Astrocyte of the spinal cord (primary cell): ENCODE results near the gene LDLRAD4.

Experiments used
- DNase-seq: peaks from one replicate; pipeline ENCODE4 v3.0.0; 2011; ENCODE audit warnings: low read depth, low spot score
- H3K4me3 ChIP-seq: 2 replicates; pipeline ENCODE4 v1.5.1; 2011; ENCODE audit warnings: low read depth, mild to moderate bottlenecking, low read length, moderate library complexity
- in situ Hi-C: cut with HindIII; loops from 2 replicates; pipeline ENCODE4 v1.10.0; 2017; ENCODE audit warnings: low sequenced_read_pairs
- TF ChIP-seq, protein P1 (sequence below): IDR thresholded peaks from 2 replicates; pipeline ENCODE4 v1.5.1; 2012; ENCODE audit warnings: low read depth, mild to moderate bottlenecking, low read length, inconsistent platforms

The LDLRAD4 gene

DNA sequence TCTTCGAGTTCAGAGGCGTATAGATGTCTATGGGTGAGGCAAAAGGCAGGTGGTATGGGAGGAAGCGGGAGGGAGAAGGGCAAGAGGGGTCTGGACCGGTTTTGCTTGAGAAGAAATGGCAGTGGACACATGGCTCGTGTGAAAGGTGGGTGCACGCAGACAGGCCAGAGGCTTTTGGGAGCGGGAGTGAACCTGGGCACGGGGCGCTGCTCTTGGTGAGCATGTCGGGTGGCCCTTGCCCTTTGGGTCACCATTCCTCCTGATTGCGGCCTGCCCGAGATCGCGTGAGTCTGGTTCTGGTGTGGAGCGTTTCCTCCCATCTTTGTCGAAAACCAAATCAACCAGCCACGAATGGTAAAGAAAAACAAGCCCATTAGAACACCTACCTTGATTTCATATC lies 12.6 kb downstream of the LDLRAD4 start:
- TF ChIP-seq, protein P1, sequence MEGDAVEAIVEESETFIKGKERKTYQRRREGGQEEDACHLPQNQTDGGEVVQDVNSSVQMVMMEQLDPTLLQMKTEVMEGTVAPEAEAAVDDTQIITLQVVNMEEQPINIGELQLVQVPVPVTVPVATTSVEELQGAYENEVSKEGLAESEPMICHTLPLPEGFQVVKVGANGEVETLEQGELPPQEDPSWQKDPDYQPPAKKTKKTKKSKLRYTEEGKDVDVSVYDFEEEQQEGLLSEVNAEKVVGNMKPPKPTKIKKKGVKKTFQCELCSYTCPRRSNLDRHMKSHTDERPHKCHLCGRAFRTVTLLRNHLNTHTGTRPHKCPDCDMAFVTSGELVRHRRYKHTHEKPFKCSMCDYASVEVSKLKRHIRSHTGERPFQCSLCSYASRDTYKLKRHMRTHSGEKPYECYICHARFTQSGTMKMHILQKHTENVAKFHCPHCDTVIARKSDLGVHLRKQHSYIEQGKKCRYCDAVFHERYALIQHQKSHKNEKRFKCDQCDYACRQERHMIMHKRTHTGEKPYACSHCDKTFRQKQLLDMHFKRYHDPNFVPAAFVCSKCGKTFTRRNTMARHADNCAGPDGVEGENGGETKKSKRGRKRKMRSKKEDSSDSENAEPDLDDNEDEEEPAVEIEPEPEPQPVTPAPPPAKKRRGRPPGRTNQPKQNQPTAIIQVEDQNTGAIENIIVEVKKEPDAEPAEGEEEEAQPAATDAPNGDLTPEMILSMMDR = no peak
- no peak overlapping the region for H3K4me3 ChIP-seq
- DNase-seq = no peak
- in situ Hi-C loops = no loop called here

- in situ Hi-C loops = no loop called here
- DNase-seq = no peak
- H3K4me3 ChIP-seq = no peak overlapping the region
- TF ChIP-seq, protein P1 = no peak
These were observed 13.7 kb downstream of the LDLRAD4 start for GRCh38 chr18:13232086-13232917.

- TF ChIP-seq, protein P1 = no peak
- in situ Hi-C loops = no loop called here
- H3K4me3 ChIP-seq = no peak overlapping the region
- no peak for DNase-seq
These were observed 14.6 kb downstream of the LDLRAD4 start for GRCh38 chr18:13232971-13233786.

GRCh38 chr18:13233787-13234783 lies 15.5 kb downstream of the LDLRAD4 start:
- H3K4me3 ChIP-seq = no peak overlapping the region
- in situ Hi-C loops = no loop called here
- DNase-seq = no peak
- TF ChIP-seq, protein P1 = no peak

GRCh38 chr18:13235421-13235831 lies 16.9 kb downstream of the LDLRAD4 start:
- in situ Hi-C loops = no loop called here
- peak; percentile 11 for DNase-seq
- no peak overlapping the region for H3K4me3 ChIP-seq
- TF ChIP-seq, protein P1 = no peak

DNA sequence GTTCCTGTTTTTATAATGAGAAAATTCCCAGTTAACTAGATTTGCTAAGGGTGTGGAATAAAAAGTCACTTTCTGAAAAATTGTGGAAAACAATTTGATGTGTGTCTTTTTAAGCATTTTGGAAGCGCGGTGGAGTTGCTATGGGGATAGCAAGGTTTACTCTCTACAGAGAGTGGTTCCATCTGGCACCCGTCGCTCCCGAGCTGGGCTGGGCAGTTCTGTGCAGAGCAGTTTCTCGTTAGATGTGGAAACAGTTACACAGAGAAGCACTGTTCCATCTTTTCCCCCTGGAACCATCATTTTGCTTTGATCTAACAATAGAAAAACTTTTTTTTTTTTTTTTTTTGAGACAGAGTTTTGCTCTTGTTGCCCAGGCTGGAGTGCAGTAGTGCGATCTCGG lies 17.4 kb downstream of the LDLRAD4 start:
- TF ChIP-seq, protein P1 = no peak
- H3K4me3 ChIP-seq = no peak overlapping the region
- in situ Hi-C loops = no loop called here
- DNase-seq = no peak
